Transverse colon (tissue), 4 donors: ENCODE data around the gene FGF22. TPM values are rescaled to one million over a fixed set of nuclear protein-coding genes. Genes with fewer than 3 reads are reported as not detected.

ENCODE experiments used
- DNase-seq: peaks from one replicate; pipeline ENCODE4 v3.0.0-alpha.2; 2019
- H3K27ac ChIP-seq, 4 donors: fragments of 200-600 bp; sonication (generic); 2 replicates each; pipeline ENCODE4 v1.5.1; 2016 to 2018; ENCODE audit warnings: inconsistent platforms in 4 of 4
- H3K27me3 ChIP-seq: fragments of 200-600 bp; sonication (generic); 2 replicates; pipeline ENCODE4 v1.5.1; 2017; ENCODE audit warnings: inconsistent platforms
- H3K36me3 ChIP-seq, 4 donors: fragments of 200-600 bp; sonication (generic); 2 replicates each; pipeline ENCODE4 v1.5.1; 2017 to 2019; ENCODE audit warnings: inconsistent platforms in 4 of 4
- H3K4me1 ChIP-seq, 4 donors: fragments of 200-600 bp; sonication (generic); 2 replicates each; pipeline ENCODE4 v1.5.1; 2017 to 2020; ENCODE audit warnings: inconsistent platforms in 4 of 4
- H3K4me3 ChIP-seq, 4 donors: fragments of 200-600 bp; sonication (generic); 1 replicate in 1 of 4; 2 replicates in 3 of 4; pipeline versions ENCODE4 v1.5.1 to v1.6.1; 2017 to 2019; ENCODE audit warnings: inconsistent platforms in 4 of 4
- H3K9me3 ChIP-seq, 2 donors: fragments of 200-600 bp; sonication (generic); 2 replicates each; pipeline ENCODE4 v1.5.1; 2017 to 2019; ENCODE audit warnings: inconsistent platforms in 2 of 2
- CTCF ChIP-seq, 5 experiments: fragments of 200-600 bp in 3 of 5; fragments of 450-650 bp in 2 of 5; sonication (generic) in 3 of 5; IDR thresholded peaks; 1 replicate in 2 of 5; 2 replicates in 3 of 5; pipeline ENCODE4 v1.5.1; 2016 to 2017; ENCODE audit warnings: antibody characterized with exemption in 5 of 5, inconsistent platforms in 3 of 5, mild to moderate bottlenecking in 2 of 5, moderate library complexity in 1 of 5
- EP300 ChIP-seq: sonication (generic); formaldehyde crosslinking; IDR thresholded peaks from one replicate; pipeline ENCODE4 v1.6.1; 2017; ENCODE audit warnings: antibody characterized with exemption, low read depth
- POLR2A ChIP-seq: fragments of 450-650 bp; IDR thresholded peaks from one replicate; pipeline ENCODE4 v1.6.1; 2016; ENCODE audit warnings: antibody characterized with exemption, mild to moderate bottlenecking, moderate library complexity
- POLR2AphosphoS5 ChIP-seq, 3 donors: sonication (generic); formaldehyde crosslinking; IDR thresholded peaks; one replicate each; pipeline ENCODE4 v1.6.1; 2016; ENCODE audit warnings: antibody characterized with exemption in 3 of 3
- WGBS, 2 donors: methylation state at CpG; one replicate each; pipeline ENCODE4 v1.1.5; 2018; ENCODE audit warnings: low coverage in 1 of 2; 5-methylcytosine and 5-hydroxymethylcytosine counted together
- in situ Hi-C, 4 donors: fragments of 200-750 bp; cut with MboI; loops; one replicate each; pipeline versions ENCODE4 v1.15.0 to v1.15.1; 2017; ENCODE audit warnings: low sequenced_read_pairs in 3 of 4, low pct_ligation_motif_present in 1 of 4, low pct_unique_long_range_greater_than_20kb in 1 of 4
- intact Hi-C: fragments of 100-400 bp; cut with DNase I; formaldehyde crosslinking; loops from one replicate; pipeline ENCODE4 v1.15.1; 2023; ENCODE audit warnings: low total_unique reads
- total RNA-seq, 4 donors: library from RNA; depleted of rRNA; stranded (reverse); fragments of >200 nt; gene quantifications; one replicate each; pipeline ENCODE4 v1.1.0, GENCODE V29; 2016

The FGF22 gene
- total RNA-seq, 4 donors from 2014 or later = not detected

DNA sequence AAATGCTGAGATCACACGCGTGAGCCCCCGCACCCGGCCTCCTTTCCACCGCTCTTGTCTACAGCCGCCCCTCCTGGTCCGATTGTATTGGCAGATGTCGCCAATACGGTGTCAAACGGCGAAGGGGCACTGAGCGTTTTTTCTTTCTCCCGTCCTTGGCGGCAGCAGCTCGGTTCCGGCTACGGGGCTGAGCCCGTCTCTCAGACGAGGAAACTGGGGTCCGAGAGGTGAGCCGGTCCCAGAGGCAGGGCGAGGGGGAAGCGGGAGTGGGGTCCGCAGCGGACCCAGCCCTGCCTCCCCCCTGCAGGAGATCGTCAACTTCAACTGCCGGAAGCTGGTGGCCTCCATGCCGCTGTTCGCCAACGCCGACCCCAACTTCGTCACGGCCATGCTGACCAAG is 26.7 kb upstream of the FGF22 start:
- peaks cover 0 to 5% (median under 1%) of the 10 kb centered on the region in 4 donors for H3K36me3 ChIP-seq
- peaks cover 41% of the 10 kb centered on the region for H3K27me3 ChIP-seq
- no peak overlapping the region for H3K4me3 ChIP-seq
- intact Hi-C loops = no loop called here
- in situ Hi-C loops = no loop called here
- TF ChIP-seq EP300 = no peak
- no peak for TF ChIP-seq POLR2AphosphoS5 (IDR thresholded peaks at IDR 0.05)
- TF ChIP-seq POLR2A = no peak
- no peak for TF ChIP-seq CTCF (IDR thresholded peaks at IDR 0.05)
- no peak overlapping the region for H3K27ac ChIP-seq
- WGBS, 2 donors = 85 to 93% methylated on average over 5 to 32 of the region's 33 CpGs
- DNase-seq = no peak
- peaks cover 0 to 28% (median 9%) of the 10 kb centered on the region in 4 donors for H3K4me1 ChIP-seq
- no peaks in the 10 kb centered on the region for H3K9me3 ChIP-seq

DNA sequence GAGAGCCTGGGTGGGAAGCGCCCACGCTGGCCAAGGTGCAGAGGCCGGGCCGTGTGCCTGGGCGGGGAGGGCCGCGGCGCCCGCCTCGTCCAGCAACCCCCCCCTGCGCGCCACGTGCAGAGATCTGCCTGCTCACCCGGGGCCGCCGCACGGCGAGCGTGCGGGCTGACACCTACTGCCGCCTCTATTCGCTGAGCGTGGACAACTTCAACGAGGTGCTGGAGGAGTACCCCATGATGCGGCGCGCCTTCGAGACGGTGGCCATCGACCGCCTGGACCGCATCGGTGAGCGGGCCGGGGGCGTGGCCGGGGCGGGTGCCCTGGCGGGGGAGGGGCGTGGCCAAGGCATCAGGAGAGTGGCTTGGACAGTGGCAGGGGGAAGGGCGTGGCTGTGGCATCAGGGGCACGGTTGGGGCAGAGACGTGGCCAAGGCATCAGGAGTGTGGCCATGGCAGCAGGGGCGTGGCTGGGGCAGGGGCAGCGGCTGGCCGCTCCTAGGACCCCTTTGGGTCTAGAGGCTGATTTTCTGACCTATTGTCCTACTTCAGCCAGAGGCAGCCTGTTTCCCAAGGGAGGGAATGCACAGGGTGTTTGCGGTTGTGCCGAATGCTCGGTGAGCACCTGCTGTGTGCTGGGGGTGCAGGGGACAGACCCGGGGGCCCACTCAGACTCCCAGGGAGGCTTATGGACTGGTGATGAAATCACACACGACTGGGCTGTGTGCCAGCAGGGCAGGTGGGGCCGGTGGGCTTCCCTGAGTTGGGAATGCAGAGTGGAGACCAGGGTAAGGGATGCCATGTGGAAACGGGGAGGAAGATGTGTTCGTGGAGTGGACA is 25.7 kb upstream of the FGF22 start:
- DNase-seq = no peak
- 0 to 86% methylated on average over 1 to 47 of the region's 54 CpGs for WGBS, 2 donors
- peaks cover 37% of the 10 kb centered on the region for H3K27me3 ChIP-seq
- in situ Hi-C loops = no loop called here
- H3K27ac ChIP-seq = no peak overlapping the region
- no peaks in the 10 kb centered on the region for H3K9me3 ChIP-seq
- H3K36me3 ChIP-seq = peaks cover 0 to 13% (median 5%) of the 10 kb centered on the region in 4 donors
- intact Hi-C loops = no loop called here
- no peak overlapping the region for H3K4me3 ChIP-seq
- no peak for TF ChIP-seq POLR2AphosphoS5 (IDR thresholded peaks at IDR 0.05)
- no peak for TF ChIP-seq EP300
- no peak for TF ChIP-seq CTCF (IDR thresholded peaks at IDR 0.05)
- TF ChIP-seq POLR2A = no peak
- peaks cover 0 to 26% (median 9%) of the 10 kb centered on the region in 4 donors for H3K4me1 ChIP-seq

DNA sequence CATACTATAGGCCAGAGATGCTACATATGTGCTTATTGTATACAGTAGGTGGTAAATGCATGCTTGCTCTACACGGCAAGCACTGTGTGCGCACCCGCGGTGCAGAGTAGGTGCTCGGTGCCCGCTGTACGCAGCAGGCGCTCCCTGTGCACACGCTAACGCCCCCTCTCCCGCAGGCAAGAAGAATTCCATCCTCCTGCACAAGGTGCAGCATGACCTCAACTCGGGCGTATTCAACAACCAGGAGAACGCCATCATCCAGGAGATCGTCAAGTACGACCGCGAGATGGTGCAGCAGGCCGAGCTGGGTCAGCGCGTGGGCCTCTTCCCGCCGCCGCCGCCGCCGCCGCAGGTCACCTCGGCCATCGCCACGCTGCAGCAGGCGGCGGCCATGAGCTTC is 24.1 kb upstream of the FGF22 start:
- intact Hi-C loops = no loop called here
- DNase-seq = no peak
- in situ Hi-C loops = no loop called here
- Histone ChIP-seq H3K4me3 (no peak overlapping the region), H3K9me3 (no peaks in the 10 kb centered on the region), H3K36me3 (peaks cover 0 to 26% (median 10%) of the 10 kb centered on the region in 4 donors), H3K27me3 (peaks cover 20% of the 10 kb centered on the region), H3K4me1 (peaks cover 0 to 14% (median 7%) of the 10 kb centered on the region in 4 donors), H3K27ac (no peak overlapping the region)
- TF ChIP-seq EP300 (no peak), POLR2AphosphoS5 (IDR thresholded peaks at IDR 0.05) (no peak), POLR2A (no peak), CTCF (IDR thresholded peaks at IDR 0.05) (no peak)
- WGBS, 2 donors = 18% methylated on average over 30 of the region's 33 CpGs; no CpG with 5 or more reads in 1 of the 2 donors

- intact Hi-C loops = no loop called here
- H3K27ac ChIP-seq = no peak overlapping the region
- no peak overlapping the region for H3K4me3 ChIP-seq
- no peak for DNase-seq
- WGBS, 2 donors = 20% methylated on average over 46 of the region's 97 CpGs; no CpG with 5 or more reads in 1 of the 2 donors
- TF ChIP-seq EP300 (no peak), POLR2A (no peak), CTCF (IDR thresholded peaks at IDR 0.05) (no peak), POLR2AphosphoS5 (IDR thresholded peaks at IDR 0.05) (no peak)
- H3K27me3 ChIP-seq = peaks cover 15% of the 10 kb centered on the region
- H3K4me1 ChIP-seq = peaks cover 0 to 9% (median 4%) of the 10 kb centered on the region in 4 donors
- in situ Hi-C loops = no loop called here
- no peaks in the 10 kb centered on the region for H3K9me3 ChIP-seq
- peaks cover 0 to 29% (median 10%) of the 10 kb centered on the region in 4 donors for H3K36me3 ChIP-seq
These were observed 23.5 kb upstream of the FGF22 start for GRCh38 chr19:616062-616700.
